ENCODE data around the gene CMKLR1.
A peak's percentile ranks its signal among the peaks of the same experiment; 100 is the strongest.

CMKLR1 gene

DNA sequence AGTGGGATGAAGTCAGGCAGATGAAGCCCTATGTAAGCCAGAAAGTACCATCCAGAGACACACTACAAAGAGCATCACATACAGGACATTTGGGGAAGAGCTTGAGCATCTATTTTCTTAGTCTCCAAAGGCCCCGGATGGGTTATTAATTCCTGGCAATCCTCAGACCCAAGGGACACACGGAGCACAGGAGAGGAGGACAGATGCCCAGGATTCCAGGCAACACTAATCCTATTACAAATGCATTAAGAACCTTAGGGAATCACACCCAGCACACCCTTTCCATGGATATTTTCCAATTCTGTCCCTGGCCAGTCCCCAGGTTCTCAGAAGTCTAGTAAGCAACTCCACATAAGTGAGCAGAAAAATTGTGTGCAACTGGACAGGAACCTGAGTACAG, 65.9 kb downstream of the CMKLR1 start:
- Histone ChIP-seq H3K27ac (ENCODE audit: insufficient read depth in 1 of 2, low read depth in 1 of 2, low read length in 2 of 2, poor library complexity in 1 of 2, severe bottlenecking in 2 of 2) (no peak overlapping the region), H3K9me3 (ENCODE audit: control extremely low read depth in 1 of 5, control insufficient read depth in 4 of 5, insufficient read depth in 2 of 5, low read depth in 1 of 5, low read length in 4 of 5) (peaks cover 0 to 6% (median 0%) of the 10 kb centered on the region in 5 experiments), H3K4me3 (ENCODE audit: control insufficient read depth in 1 of 7, extremely low read depth in 1 of 7, insufficient read depth in 4 of 7, low read depth in 2 of 7, low read length in 6 of 7) (no peak overlapping the region), H3K36me3 (ENCODE audit: control insufficient read depth in 4 of 4, insufficient read depth in 4 of 4, low read length in 3 of 4) (no peaks in the 10 kb centered on the region), H3K27me3 (replicated peaks in 2 of 5; ENCODE audit: control insufficient read depth in 4 of 5, insufficient read depth in 5 of 5, low read length in 4 of 5) (no peaks in the 10 kb centered on the region), H3K4me1 (ENCODE audit: control extremely low read depth in 1 of 4, control insufficient read depth in 4 of 4, insufficient read depth in 4 of 4, low read length in 3 of 4) (peaks cover 0 to 17% (median 11%) of the 10 kb centered on the region in 4 experiments)
- POLR2A ChIA-PET, result no interaction called here
- DNase-seq, result no peak
- CTCF ChIA-PET, result interaction anchor here (0.8 to 1.4 kb wide), 2 partner anchors 30 to 41 kb away, joined by 3 read pairs; no protein-coding TSS in a partner anchor
- whole genome bisulfite sequencing (ENCODE audit: insufficient coverage), result 100% methylated on average over 1 of the region's 2 CpGs

GRCh38 chr12:108271951-108272872, 66.9 kb downstream of the CMKLR1 start:
- Histone ChIP-seq H3K27ac (ENCODE audit: insufficient read depth in 1 of 2, low read depth in 1 of 2, low read length in 2 of 2, poor library complexity in 1 of 2, severe bottlenecking in 2 of 2) (no peak overlapping the region), H3K4me1 (ENCODE audit: control extremely low read depth in 1 of 4, control insufficient read depth in 4 of 4, insufficient read depth in 4 of 4, low read length in 3 of 4) (peaks cover 0 to 20% (median 11%) of the 10 kb centered on the region in 4 experiments), H3K36me3 (ENCODE audit: control insufficient read depth in 4 of 4, insufficient read depth in 4 of 4, low read length in 3 of 4) (no peaks in the 10 kb centered on the region), H3K27me3 (replicated peaks in 2 of 5; ENCODE audit: control insufficient read depth in 4 of 5, insufficient read depth in 5 of 5, low read length in 4 of 5) (no peaks in the 10 kb centered on the region), H3K9me3 (ENCODE audit: control extremely low read depth in 1 of 5, control insufficient read depth in 4 of 5, insufficient read depth in 2 of 5, low read depth in 1 of 5, low read length in 4 of 5) (peaks cover 0 to 8% (median 0%) of the 10 kb centered on the region in 5 experiments), H3K4me3 (ENCODE audit: control insufficient read depth in 1 of 7, extremely low read depth in 1 of 7, insufficient read depth in 4 of 7, low read depth in 2 of 7, low read length in 6 of 7) (no peak overlapping the region)
- no peak for DNase-seq
- CTCF ChIA-PET, result interaction anchor here (0.7 to 1.4 kb wide), 2 partner anchors 42 to 63 kb away, joined by 3 read pairs; no protein-coding TSS in a partner anchor
- WGBS (ENCODE audit: insufficient coverage), result 100% methylated on average over 2 of the region's 6 CpGs
- POLR2A ChIA-PET, result no interaction called here

DNA sequence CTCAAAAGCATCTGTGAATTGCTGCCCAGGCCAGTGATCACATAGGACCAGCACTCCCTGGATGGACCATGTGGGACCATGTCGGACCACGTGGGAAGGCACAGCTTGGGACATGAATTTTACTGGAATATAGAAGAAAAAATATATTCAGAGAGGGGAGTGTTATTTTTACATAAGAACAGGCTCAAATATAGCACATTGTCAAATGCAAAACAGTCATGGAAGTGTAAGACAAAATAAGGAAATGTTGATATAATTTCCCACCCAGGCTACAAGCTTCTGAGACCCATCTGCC, 68.3 kb downstream of the CMKLR1 start:
- Histone ChIP-seq H3K36me3 (ENCODE audit: control insufficient read depth in 4 of 4, insufficient read depth in 4 of 4, low read length in 3 of 4) (no peaks in the 10 kb centered on the region), H3K27me3 (replicated peaks in 2 of 5; ENCODE audit: control insufficient read depth in 4 of 5, insufficient read depth in 5 of 5, low read length in 4 of 5) (no peaks in the 10 kb centered on the region), H3K4me3 (ENCODE audit: control insufficient read depth in 1 of 7, extremely low read depth in 1 of 7, insufficient read depth in 4 of 7, low read depth in 2 of 7, low read length in 6 of 7) (no peak overlapping the region), H3K4me1 (ENCODE audit: control extremely low read depth in 1 of 4, control insufficient read depth in 4 of 4, insufficient read depth in 4 of 4, low read length in 3 of 4) (peaks cover 0 to 20% (median 11%) of the 10 kb centered on the region in 4 experiments), H3K27ac (ENCODE audit: insufficient read depth in 1 of 2, low read depth in 1 of 2, low read length in 2 of 2, poor library complexity in 1 of 2, severe bottlenecking in 2 of 2) (no peak overlapping the region), H3K9me3 (ENCODE audit: control extremely low read depth in 1 of 5, control insufficient read depth in 4 of 5, insufficient read depth in 2 of 5, low read depth in 1 of 5, low read length in 4 of 5) (peaks cover 0 to 8% (median 0%) of the 10 kb centered on the region in 5 experiments)
- 90% methylated on average over 2 of the region's 2 CpGs for WGBS (ENCODE audit: insufficient coverage)
- POLR2A ChIA-PET, result no interaction called here
- CTCF ChIA-PET, result interaction anchor here (1.0 to 1.9 kb wide), 3 partner anchors 8 to 100 kb away, joined by 3 to 5 read pairs (median 4); no protein-coding TSS in a partner anchor
- DNase-seq, result no peak

DNA sequence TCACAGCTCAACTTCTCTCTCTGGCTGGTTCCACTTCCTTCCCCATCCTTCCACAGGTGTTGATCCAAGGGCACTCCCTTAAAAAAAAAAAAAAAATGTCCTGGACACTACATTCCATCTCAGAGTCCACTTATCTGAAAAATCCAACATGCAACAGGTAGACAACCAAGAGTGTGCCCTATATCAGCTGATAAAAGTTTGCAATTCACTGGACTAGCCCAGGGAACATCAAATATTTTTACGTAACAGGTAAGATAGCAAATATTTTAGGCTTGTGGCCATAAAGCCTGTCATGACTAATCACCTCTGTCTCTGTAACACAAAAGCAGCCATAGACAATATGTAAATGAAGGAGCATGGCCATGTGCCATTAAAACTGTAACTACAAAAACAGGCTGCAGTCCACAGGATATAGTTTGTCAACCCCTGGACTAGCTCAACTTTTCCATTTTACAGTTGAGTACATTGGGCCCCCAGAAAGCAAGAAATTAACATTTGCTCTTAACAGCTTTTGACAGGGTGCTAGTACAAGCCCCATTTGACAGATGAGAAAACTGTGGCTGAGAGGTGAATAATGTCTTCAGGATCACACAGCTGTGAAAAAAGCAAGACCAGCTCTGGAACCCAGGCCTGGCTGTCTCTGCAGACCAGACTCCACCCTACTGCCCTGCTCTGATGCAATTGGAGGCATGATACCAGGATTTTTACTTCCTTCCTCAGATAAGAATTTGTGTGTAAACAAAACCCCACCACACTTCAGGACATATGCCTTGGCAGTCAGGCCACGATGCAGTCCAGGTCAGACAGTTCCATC, 68.9 kb downstream of the CMKLR1 start:
- peaks cover 0 to 20% (median 11%) of the 10 kb centered on the region in 4 experiments for H3K4me1 ChIP-seq (ENCODE audit: control extremely low read depth in 1 of 4, control insufficient read depth in 4 of 4, insufficient read depth in 4 of 4, low read length in 3 of 4)
- H3K27ac ChIP-seq (ENCODE audit: insufficient read depth in 1 of 2, low read depth in 1 of 2, low read length in 2 of 2, poor library complexity in 1 of 2, severe bottlenecking in 2 of 2), result no peak overlapping the region
- no peaks in the 10 kb centered on the region for H3K27me3 ChIP-seq (replicated peaks in 2 of 5; ENCODE audit: control insufficient read depth in 4 of 5, insufficient read depth in 5 of 5, low read length in 4 of 5)
- H3K9me3 ChIP-seq (ENCODE audit: control extremely low read depth in 1 of 5, control insufficient read depth in 4 of 5, insufficient read depth in 2 of 5, low read depth in 1 of 5, low read length in 4 of 5), result peaks cover 0 to 8% (median 0%) of the 10 kb centered on the region in 5 experiments
- ChIA-PET POLR2A (interaction anchor here (0.6 kb wide), 1 partner anchor 13 kb away, joined by 3 read pairs; no protein-coding TSS in a partner anchor), CTCF (interaction anchor here (0.7 to 1.9 kb wide), 7 partner anchors 9 to 187 kb away, joined by 3 to 6 read pairs (median 3); no protein-coding TSS in a partner anchor)
- DNase-seq, result peak in 1 of 3 donors; percentile 21
- 45% methylated on average over 2 of the region's 2 CpGs for WGBS (ENCODE audit: insufficient coverage)
- H3K4me3 ChIP-seq (ENCODE audit: control insufficient read depth in 1 of 7, extremely low read depth in 1 of 7, insufficient read depth in 4 of 7, low read depth in 2 of 7, low read length in 6 of 7), result no peak overlapping the region
- H3K36me3 ChIP-seq (ENCODE audit: control insufficient read depth in 4 of 4, insufficient read depth in 4 of 4, low read length in 3 of 4), result no peaks in the 10 kb centered on the region

GRCh38 chr12:108269224-108269623, 69.9 kb downstream of the CMKLR1 start:
- Histone ChIP-seq H3K36me3 (ENCODE audit: control insufficient read depth in 4 of 4, insufficient read depth in 4 of 4, low read length in 3 of 4) (no peaks in the 10 kb centered on the region), H3K9me3 (ENCODE audit: control extremely low read depth in 1 of 5, control insufficient read depth in 4 of 5, insufficient read depth in 2 of 5, low read depth in 1 of 5, low read length in 4 of 5) (peaks cover 0 to 2% (median 0%) of the 10 kb centered on the region in 5 experiments), H3K4me1 (ENCODE audit: control extremely low read depth in 1 of 4, control insufficient read depth in 4 of 4, insufficient read depth in 4 of 4, low read length in 3 of 4) (peaks cover 0 to 20% (median 11%) of the 10 kb centered on the region in 4 experiments), H3K27ac (ENCODE audit: insufficient read depth in 1 of 2, low read depth in 1 of 2, low read length in 2 of 2, poor library complexity in 1 of 2, severe bottlenecking in 2 of 2) (no peak overlapping the region), H3K4me3 (ENCODE audit: control insufficient read depth in 1 of 7, extremely low read depth in 1 of 7, insufficient read depth in 4 of 7, low read depth in 2 of 7, low read length in 6 of 7) (no peak overlapping the region), H3K27me3 (replicated peaks in 2 of 5; ENCODE audit: control insufficient read depth in 4 of 5, insufficient read depth in 5 of 5, low read length in 4 of 5) (no peaks in the 10 kb centered on the region)
- 100% methylated on average over 1 of the region's 1 CpG for WGBS (ENCODE audit: insufficient coverage)
- ChIA-PET CTCF (interaction anchor here (1.1 to 1.9 kb wide), 6 partner anchors 8 to 188 kb away, joined by 3 to 6 read pairs (median 4); no protein-coding TSS in a partner anchor), POLR2A (no interaction called here)
- no peak for DNase-seq

DNA sequence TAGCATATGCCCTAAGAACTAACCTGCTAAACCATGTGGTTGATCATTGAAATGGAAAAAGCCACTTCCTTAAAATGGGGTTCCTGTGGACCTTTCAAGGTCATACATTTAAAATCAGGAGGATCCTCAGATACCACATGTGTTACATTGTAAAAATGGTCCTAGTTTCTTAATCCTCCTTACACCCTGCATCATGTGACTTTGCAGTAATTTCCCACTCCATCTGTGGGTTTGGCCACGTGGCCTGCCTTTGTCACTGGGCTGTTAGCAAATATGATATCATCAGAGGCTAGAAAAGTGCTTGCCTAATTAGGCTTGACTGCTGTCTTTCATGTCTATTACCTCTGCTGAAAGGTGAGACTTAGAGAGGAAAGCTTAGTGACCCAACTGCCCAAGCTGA, 70.7 kb downstream of the CMKLR1 start:
- Histone ChIP-seq H3K27ac (ENCODE audit: insufficient read depth in 1 of 2, low read depth in 1 of 2, low read length in 2 of 2, poor library complexity in 1 of 2, severe bottlenecking in 2 of 2) (no peak overlapping the region), H3K4me1 (ENCODE audit: control extremely low read depth in 1 of 4, control insufficient read depth in 4 of 4, insufficient read depth in 4 of 4, low read length in 3 of 4) (peaks cover 0 to 20% (median 11%) of the 10 kb centered on the region in 4 experiments), H3K27me3 (replicated peaks in 2 of 5; ENCODE audit: control insufficient read depth in 4 of 5, insufficient read depth in 5 of 5, low read length in 4 of 5) (no peaks in the 10 kb centered on the region), H3K4me3 (ENCODE audit: control insufficient read depth in 1 of 7, extremely low read depth in 1 of 7, insufficient read depth in 4 of 7, low read depth in 2 of 7, low read length in 6 of 7) (no peak overlapping the region), H3K36me3 (ENCODE audit: control insufficient read depth in 4 of 4, insufficient read depth in 4 of 4, low read length in 3 of 4) (no peaks in the 10 kb centered on the region), H3K9me3 (ENCODE audit: control extremely low read depth in 1 of 5, control insufficient read depth in 4 of 5, insufficient read depth in 2 of 5, low read depth in 1 of 5, low read length in 4 of 5) (peaks cover 0 to 2% (median 0%) of the 10 kb centered on the region in 5 experiments)
- no peak for DNase-seq
- CTCF ChIA-PET, result interaction anchor here (1.3 to 1.8 kb wide), 2 partner anchors 34 to 68 kb away, joined by 4 read pairs; no protein-coding TSS in a partner anchor
- 0% methylated on average over 1 of the region's 1 CpG for WGBS (ENCODE audit: insufficient coverage)
- POLR2A ChIA-PET, result interaction anchor here (0.6 kb wide), 1 partner anchor 8 kb away, joined by 3 read pairs; no protein-coding TSS in a partner anchor

All from common myeloid progenitor, CD34-positive (primary cell).